HG03135 (cell line): ENCODE results near the gene ASTN2.

Experiments
- ATAC-seq: cut with Tn5 transposase; IDR thresholded peaks from one replicate; pipeline ENCODE4 v1.9.1; 2021; ENCODE audit warnings: mild to moderate bottlenecking, moderate library complexity; ENCODE audit not compliant: unreplicated experiment

The ASTN2 gene

DNA sequence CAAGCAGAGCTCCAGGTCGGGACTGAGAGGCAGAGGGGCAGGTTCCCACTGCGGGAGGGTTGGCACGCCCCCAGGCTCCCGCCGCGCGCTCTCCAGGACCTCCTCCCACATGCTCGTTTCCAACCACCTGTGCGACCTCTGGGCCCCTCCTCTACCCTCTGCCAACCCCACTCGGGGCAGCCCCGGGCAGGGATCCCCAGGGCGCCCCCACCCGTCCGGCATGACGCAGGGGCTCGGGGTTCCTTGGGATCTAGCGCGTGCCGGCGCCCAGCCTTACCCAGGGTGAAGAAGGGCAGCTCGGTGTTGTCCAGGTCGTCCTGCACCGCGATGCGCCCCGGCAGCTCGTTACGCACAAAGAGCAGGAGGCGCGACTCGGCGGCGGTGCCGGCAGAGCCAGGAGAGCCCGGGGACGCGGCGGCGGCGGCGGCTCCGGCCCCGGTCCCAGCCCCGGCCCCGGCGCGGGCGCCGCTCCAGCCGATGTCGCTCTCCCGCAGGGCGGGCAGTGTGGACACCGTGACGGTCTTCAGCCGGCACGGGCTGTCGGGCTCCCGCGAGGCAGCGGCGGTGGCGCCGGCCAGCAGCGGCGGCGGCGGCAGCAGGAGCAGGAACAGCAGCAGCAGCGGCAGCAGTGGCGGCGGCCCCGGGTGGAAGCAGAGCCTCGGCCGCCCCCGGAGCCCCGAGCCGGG, 494 bp downstream of the ASTN2 start:
- ATAC-seq = no peak

DNA sequence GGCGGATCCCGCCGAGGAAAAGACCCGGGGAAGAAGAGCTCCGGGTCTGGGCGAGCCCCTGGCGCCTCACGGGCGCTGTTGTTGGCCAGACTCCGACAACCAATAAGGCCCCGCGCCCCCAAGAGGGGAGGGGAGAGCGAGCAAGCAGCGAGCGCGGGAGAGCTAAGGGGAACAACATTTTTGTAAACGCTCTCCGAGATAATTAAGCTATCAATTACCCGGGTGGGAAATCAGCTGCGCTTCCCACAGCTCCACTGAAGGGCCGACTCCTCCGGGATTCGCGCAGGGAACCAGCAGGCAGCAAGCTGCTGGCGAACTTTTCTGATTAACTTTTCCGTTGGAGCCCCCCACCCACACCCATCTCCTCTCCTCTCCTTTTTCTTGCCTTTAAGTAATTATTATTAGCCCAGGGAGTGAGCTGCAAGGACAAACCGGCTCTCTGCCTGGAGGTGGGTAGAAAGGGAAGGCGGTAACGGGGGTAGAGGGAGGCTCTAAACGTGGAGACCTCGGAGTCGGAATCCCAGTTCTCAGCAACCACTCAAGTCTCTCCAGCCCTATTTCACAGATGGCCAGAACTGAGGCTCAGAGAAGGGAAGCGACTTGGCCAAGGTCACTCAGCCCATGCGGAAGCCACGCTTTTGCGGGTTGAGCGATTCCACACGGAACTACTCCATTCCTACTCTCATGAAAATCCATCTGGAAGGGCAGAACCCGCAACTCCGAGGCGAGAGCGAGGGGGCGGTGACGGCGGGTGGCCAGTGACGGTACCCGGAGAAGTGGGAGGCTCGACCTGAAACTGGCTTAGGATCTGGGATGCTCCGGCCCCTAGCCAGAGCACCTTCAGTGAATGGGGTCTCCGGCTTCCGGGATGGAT, 1.3 kb downstream of the ASTN2 start:
- no peak for ATAC-seq

- no peak for ATAC-seq
Measured at GRCh38 chr9:117412841-117413240, 2.0 kb downstream of the ASTN2 start.

- no peak for ATAC-seq
Measured at GRCh38 chr9:117412006-117412715, 2.7 kb downstream of the ASTN2 start.

DNA sequence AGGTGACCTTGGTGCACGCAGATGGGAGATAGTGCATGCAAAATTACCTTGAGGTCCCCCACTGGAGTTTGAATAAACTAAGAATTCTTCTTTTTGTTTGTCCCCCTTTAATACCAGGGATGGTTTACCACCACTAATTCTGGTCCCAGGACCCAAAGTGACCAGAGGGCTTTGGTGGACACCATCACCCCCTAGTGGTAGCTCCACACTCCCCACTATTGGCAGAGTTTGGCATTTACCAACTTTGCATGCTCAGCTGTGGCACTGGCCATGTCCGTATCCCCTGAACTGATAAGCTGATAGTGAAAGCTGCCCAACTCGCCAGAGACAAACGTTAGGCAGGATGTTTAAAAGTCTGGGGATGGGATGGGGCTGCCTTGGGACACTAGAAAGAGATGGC, 3.3 kb downstream of the ASTN2 start:
- no peak for ATAC-seq

DNA sequence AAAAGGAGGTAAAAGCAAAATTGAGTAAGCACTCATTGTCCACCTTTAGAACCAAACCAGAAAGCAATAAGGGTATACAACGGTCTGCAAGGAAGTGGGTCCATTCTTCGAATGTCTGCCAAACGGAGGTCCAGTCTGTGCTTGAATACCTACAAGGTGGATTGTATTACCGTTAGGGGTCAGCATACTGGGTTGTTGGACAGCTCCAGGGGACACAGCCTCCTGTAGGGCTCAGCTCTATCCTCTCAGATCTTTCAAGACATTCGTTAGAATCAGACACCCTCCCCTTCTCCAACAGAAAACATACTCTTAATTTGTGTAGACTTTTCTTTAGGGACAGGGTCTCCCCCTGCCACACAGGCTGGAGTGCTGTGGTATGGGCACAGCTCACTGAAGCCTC, 5.5 kb downstream of the ASTN2 start:
- no peak for ATAC-seq

DNA sequence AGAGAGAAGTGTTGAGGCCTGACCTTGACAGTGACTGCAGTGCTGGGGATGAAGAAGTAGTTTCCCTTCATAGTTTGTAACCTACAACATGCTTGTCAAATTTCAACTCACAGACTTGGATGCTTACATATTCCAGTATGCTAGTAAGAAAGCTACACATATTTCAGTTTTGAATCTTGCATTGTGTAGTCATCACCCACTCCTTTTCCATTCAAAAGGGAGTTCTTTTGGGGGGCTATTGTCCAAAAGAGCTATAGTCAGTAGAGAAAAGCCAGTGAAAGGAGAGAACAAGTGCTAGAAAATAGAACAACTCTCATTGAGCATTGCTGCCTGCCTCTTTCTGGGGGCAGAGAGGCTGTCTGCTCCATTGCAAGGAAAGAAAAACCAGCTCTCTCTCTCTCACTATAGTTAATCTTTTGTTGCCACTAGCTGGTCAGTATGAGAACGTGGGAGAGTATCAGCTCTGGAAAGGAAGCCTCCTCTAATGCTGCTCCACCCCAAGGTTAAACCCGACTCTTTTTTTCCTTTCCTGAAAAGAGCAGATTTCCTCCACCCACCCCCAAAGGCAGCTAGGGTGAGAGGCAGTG, 7.3 kb downstream of the ASTN2 start:
- no peak for ATAC-seq

DNA sequence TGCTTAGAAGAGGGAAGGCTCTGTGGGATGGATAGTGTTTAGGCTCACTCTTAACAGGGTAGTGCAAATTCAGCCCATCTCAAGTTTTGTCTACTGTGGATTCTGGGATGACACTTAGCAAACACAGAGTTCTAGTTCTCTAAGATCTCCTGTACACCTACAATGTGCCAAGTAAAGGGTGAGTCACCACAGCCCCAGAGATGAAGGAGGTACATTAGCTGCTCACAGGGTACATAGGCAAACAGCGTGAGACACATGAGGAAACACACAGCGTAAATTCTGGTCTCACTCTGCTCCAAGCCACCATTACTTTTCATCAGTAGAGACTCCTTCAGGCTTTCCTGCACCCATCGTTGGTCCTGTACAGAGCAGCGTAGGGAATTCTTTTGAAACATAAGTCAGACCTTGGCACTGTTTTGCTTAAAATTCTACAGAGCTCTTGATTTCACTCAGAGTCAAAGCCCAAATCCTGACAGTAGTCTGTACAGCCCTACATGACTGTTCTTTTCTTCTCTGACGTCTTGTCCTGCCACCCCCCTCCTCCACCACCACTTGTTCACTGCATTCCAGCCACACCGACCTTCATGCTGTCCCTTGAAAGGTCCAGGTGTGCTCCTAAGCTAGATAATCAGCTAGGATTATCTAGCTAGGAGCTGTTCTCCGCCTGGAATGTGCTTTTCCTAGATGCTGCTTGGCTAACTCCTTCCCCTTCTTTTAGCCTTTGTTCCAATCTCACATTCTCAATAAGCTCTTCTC, 8.7 kb downstream of the ASTN2 start:
- no peak for ATAC-seq

DNA sequence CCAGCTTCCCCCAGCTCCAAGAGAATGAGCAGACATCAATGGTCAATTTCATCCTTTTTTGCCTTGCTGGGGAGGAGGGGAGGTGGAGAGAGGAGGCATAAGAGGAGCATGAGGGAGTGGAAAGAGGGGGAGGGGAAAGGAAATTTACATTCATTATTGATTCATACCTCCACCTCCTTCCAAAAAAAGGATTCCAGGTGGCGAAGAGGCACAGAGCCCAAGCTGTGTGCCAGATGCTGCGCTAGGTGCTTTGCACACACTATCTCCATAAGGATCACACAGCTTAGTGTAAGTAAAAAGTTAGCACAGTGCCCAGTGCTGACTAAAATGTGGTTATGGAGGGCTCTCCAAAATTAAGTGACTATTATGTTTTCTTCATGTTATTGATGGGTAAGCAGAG, 11.0 kb downstream of the ASTN2 start:
- ATAC-seq = no peak

GRCh38 chr9:117403403-117403811, 11.4 kb downstream of the ASTN2 start:
- ATAC-seq = no peak

DNA sequence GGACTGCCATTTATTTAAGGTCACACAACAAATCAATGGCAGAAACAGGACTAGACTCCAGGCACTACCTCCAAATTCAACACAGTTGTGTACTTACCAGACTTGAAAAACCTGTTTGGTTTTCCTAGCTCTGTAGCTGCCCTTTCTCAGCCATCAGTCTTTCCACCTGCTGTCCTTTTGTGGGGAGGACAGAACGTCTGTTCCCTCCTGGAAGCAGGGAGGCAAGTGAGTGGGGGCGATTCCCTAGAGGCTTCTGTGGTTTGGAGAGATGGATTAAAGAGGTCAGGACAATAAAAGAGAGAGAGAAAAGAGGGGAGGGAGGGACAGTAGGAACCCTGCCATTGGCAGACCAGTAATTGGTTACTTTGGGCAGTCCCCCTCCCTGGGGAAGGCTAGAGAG, 14.7 kb downstream of the ASTN2 start:
- no peak for ATAC-seq

DNA sequence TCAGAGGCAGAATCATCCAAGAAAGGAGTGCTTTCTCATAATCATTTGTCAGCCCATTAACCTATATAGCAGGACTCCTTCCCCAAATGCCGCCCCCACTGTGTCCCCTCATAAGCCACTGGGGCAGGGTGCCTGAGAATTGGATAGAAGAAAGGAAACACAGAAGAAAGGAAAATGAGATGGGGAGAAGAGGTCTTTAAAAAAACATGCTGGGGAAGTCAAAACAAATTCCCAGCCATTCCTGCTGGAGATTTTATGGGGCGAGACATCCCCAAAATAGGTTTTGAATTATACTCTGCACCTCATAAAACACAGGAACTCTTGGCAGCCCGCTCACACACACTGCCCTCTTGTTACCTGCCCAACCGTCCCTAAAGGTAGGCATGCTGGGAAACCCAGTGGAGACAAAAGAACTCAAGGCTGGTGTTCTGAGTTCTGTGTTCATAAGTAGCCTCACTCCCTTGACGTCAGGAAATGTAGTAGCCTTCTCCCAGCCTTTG, 19.7 kb downstream of the ASTN2 start:
- ATAC-seq = no peak

GRCh38 chr9:117394655-117395054, 20.2 kb downstream of the ASTN2 start:
- no peak for ATAC-seq

DNA sequence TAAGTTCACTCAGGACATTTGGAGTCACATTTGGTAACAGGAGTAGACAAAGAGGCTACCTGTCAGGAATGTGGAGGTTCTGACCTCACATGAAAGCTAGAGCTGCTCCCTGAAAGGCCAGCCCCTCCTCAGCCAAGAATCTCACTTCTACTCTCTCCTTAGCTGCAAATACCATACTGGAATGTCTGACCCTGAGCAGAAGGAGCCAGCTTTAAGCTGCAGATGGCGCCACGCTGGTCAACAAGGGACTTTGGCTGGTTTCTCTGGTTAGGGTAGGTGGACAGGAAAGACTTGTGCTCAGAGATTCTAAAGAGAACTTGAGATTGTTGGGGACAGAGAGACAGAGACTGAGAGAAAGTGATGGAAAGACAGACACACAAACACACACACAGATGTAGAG, 21.9 kb downstream of the ASTN2 start:
- no peak for ATAC-seq

- ATAC-seq = no peak
Measured at GRCh38 chr9:117387422-117387821, 27.4 kb downstream of the ASTN2 start.

- ATAC-seq = no peak
Measured at GRCh38 chr9:117379341-117379740, 35.5 kb downstream of the ASTN2 start.

- ATAC-seq = no peak
Measured at GRCh38 chr9:117377046-117377445, 37.8 kb downstream of the ASTN2 start.

DNA sequence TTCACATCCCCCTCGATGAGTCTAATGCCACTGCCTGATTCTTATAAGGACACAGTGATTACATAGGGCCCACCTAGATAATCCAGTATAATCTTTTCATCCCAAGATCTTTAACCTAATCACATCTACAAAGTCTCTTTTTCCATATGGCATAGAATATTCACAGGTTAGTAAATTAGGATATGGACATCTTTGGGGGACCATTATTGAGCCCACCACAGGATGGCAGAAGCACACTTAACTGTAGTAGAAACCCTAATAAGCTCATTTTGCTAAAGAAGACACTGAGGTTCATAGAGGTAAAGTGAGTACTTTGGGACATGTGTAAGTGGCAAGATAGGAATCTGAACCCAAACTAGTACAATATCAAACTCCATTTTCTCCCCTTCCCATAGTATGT, 38.9 kb downstream of the ASTN2 start:
- ATAC-seq = no peak

DNA sequence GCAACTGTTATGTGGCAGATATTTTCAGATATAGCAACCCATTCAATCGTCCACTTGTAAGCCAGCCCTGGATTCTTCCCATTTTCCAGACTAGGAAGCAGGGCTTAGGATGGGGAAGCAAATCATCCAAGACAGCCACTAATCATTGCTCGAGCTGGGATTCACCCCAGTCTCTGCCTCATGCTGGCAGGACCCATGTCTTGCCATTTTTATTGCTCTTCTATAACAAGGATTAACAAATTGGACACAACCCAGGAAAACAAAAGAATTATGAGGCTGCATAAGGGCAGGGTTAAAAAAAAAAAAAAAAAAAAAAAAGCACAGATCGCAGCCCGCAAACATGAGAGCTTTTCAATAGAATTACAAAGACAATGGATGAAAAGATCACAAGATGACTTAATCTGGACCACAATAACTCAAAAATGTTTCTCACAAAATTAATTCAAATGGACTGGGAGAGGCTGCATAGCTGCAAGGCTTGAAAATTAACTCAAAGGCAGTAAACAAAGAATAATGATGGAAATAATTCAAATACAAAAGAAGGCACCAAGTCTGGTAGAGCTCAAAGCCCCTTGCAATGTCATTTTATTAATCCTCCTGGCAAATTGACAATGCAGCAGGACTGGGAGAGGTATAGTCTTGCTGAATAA, 40.7 kb downstream of the ASTN2 start:
- no peak for ATAC-seq

DNA sequence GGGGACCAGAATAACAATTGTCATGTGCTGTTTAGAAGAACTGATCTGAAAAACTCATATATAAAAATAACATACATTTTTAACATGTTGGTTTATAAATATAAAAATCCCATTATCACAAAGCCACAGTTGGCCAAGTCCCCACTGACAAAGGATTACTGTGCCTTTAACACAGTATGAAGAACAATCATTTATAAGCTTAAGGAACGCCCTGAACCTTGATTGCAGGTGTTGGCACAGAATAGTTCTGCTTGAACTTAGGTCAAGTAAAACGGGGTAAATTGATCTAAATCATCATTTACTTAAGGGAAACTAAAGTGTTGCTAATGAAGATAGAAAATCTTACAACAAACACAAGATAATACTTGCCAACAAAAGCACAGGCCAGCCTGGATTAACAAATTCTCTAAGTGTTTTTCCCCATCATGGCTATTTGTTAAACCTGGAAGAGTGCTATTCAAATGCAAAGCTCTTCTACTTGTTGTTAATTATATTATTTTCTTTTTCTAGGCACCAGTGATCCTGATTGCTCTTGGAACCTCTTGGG, 46.1 kb downstream of the ASTN2 start:
- no peak for ATAC-seq
